ENCODE results near the gene KCNJ11. TPM values are rescaled to one million over a fixed set of nuclear protein-coding genes. Genes with fewer than 3 reads are reported as not detected.

Gene KCNJ11
- total RNA-seq, 3 donors from 2014 or later: 0.80 to 5.0 (median 4.9) TPM

DNA sequence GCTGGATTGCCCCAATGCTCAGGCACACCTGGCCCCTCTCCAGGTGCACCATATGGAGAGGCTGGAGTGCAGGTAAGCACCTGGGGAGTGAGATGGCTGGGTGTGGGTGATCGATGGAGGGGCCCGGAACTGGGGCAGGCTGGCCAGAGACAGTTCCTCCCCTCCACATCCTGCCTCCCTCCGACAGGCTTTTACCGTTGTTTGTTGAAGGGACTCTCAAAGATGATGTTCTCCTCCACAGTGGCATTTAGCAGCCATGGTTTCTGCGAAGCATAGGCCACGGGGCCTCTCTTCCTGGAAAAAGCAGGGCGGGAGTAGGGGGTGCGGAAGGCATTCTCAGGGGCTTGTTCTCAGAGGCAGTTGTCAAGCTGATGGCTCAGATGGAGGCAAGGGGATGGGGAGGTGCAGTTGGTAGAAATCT lies 25.9 kb upstream of the KCNJ11 start:
- TF ChIP-seq POLR2A (IDR thresholded peaks at IDR 0.05) (no peak), CTCF (IDR thresholded peaks at IDR 0.05) (no peak), POLR2AphosphoS5 (IDR thresholded peaks at IDR 0.05) (no peak)
- intact Hi-C loops (cut with DNase I; ENCODE audit: low total_unique reads): no loop called here
- Histone ChIP-seq H3K27me3 (peaks cover 0 to 6% of the 10 kb centered on the region in 2 donors), H3K4me1 (no peaks in the 10 kb centered on the region), H3K9me3 (no peaks in the 10 kb centered on the region), H3K36me3 (no peaks in the 10 kb centered on the region), H3K27ac (peak overlapping the region in 1 of 2 donors; percentile 39), H3K4me3 (no peak overlapping the region)
- DNase-seq (ENCODE audit: low spot score in 2 of 2): no peak

- Histone ChIP-seq H3K27ac (peak overlapping the region in 1 of 2 donors; percentile 39), H3K4me3 (no peak overlapping the region), H3K9me3 (no peaks in the 10 kb centered on the region), H3K36me3 (no peaks in the 10 kb centered on the region), H3K4me1 (no peaks in the 10 kb centered on the region), H3K27me3 (peaks cover 0 to 6% of the 10 kb centered on the region in 2 donors)
- intact Hi-C loops (cut with DNase I; ENCODE audit: low total_unique reads): no loop called here
- DNase-seq (ENCODE audit: low spot score in 2 of 2): peak; percentile 56 to 88
- TF ChIP-seq CTCF (IDR thresholded peaks at IDR 0.05) (no peak), POLR2AphosphoS5 (IDR thresholded peaks at IDR 0.05) (no peak), POLR2A (IDR thresholded peaks at IDR 0.05) (no peak)
These were observed 25.2 kb upstream of the KCNJ11 start for GRCh38 chr11:17413414-17414316.

DNA sequence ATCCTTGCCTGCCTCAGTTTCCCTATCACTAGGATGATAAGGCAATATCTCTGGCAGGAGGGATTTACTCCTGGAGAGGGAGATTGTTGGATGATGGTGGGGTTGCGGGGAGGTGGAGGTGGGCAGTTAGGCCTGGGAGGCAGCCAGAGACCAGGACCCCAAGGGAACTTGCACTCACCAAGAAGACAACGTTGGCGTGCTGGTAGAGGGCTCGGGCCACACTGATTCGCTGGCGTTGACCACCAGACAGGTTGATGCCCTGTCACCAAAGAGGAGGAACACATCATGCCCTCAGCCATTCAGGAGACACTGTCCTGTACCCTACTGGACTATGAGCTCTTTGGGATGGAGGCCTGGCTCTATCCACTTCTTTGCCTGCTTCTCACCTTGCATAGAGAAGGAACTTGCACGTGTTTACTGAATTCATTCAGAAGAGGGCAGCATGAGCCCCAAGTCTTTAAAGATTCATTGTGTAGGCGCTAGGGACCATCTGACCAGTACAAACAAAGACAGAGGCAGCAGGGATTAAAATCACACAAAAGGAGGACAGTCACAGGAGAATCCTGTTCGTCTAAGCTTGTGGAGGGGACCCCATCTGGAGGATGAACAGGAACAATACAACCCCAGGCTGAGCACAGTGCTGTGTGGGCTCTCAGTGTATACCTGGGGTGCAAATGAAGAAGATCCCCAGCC lies 24.2 kb upstream of the KCNJ11 start:
- Histone ChIP-seq H3K27ac (peak overlapping the region in 1 of 2 donors; percentile 8), H3K36me3 (no peaks in the 10 kb centered on the region), H3K27me3 (no peaks in the 10 kb centered on the region), H3K9me3 (no peaks in the 10 kb centered on the region), H3K4me3 (no peak overlapping the region), H3K4me1 (no peaks in the 10 kb centered on the region)
- intact Hi-C loops (cut with DNase I; ENCODE audit: low total_unique reads): no loop called here
- TF ChIP-seq POLR2A (IDR thresholded peaks at IDR 0.05) (no peak), POLR2AphosphoS5 (IDR thresholded peaks at IDR 0.05) (no peak), CTCF (IDR thresholded peaks at IDR 0.05) (no peak)
- DNase-seq (ENCODE audit: low spot score in 2 of 2): no peak

- intact Hi-C loops (cut with DNase I; ENCODE audit: low total_unique reads): no loop called here
- peak overlapping the region in 1 of 2 donors; percentile 53 for H3K27ac ChIP-seq
- no peak for TF ChIP-seq CTCF (IDR thresholded peaks at IDR 0.05)
- no peak for TF ChIP-seq POLR2A (IDR thresholded peaks at IDR 0.05)
- TF ChIP-seq POLR2AphosphoS5 (IDR thresholded peaks at IDR 0.05): no peak
These were observed 23.0 kb upstream of the KCNJ11 start for GRCh38 chr11:17411418-17411817.

More at GRCh38 chr11:17411418-17411817, 23.0 kb upstream of the KCNJ11 start:
- no peaks in the 10 kb centered on the region for H3K9me3 ChIP-seq
- H3K4me1 ChIP-seq: peaks cover 0 to under 1% of the 10 kb centered on the region in 2 donors
- H3K27me3 ChIP-seq: no peaks in the 10 kb centered on the region
- no peak for DNase-seq (ENCODE audit: low spot score in 2 of 2)
- no peaks in the 10 kb centered on the region for H3K36me3 ChIP-seq
- H3K4me3 ChIP-seq: no peak overlapping the region
